K562 (cell line): Measurements from ENCODE around the gene MCRS1. TPM values are rescaled to one million over a fixed set of nuclear protein-coding genes. Genes with fewer than 3 reads are reported as not detected.

Experiments
- BCOR ChIP-seq: fragments of 450-650 bp; IDR thresholded peaks from 2 replicates; pipeline ENCODE4 v1.6.1; 2016
- PHF8 ChIP-seq: fragments of 200-600 bp; sonication (generic); IDR thresholded peaks from 2 replicates; pipeline ENCODE4 v1.6.1; 2012; ENCODE audit warnings: mixed run types, mild to moderate bottlenecking, inconsistent platforms, low read length, moderate library complexity, borderline replicate concordance
- REST ChIP-seq, 2 experiments: fragments of 450-650 bp; formaldehyde crosslinking in 1 of 2; IDR thresholded peaks; 2 replicates each; pipeline versions ENCODE4 v1.4.0 to v1.6.1; 2014 to 2020; ENCODE audit warnings: mild to moderate bottlenecking in 2 of 2, borderline replicate concordance in 1 of 2, low read depth in 1 of 2
- SMAD3 ChIP-seq: fragments of 450-650 bp; formaldehyde crosslinking; conservative IDR thresholded peaks from 2 replicates; pipeline ENCODE4 v1.4.0; 2020; ENCODE audit warnings: mild to moderate bottlenecking
- polyA plus RNA-seq, 8 experiments: library from polyadenylated mRNA; depleted of rRNA in 4 of 8; stranded (reverse) in 5 of 8; unstranded in 3 of 8; fragments of >200 nt; fragmentation: Nextera tagmentation in 2 of 8; fragmentation: Illumina TruSeq in 1 of 8; extraction: Ambion mirVana in 2 of 8; extraction: Trizol in 1 of 8; gene quantifications; 2 replicates each; pipeline versions ENCODE4 v1.2.1 to v1.2.3, GENCODE V29; 2011 to 2014; ENCODE audit warnings: inconsistent platforms in 1 of 8, missing spikeins in 1 of 8
- total RNA-seq, 7 experiments: library from RNA; depleted of rRNA in 6 of 7; stranded (reverse); fragments of >200 nt in 6 of 7; fragmentation: Illumina TruSeq in 2 of 7; extraction: Trizol in 2 of 7; gene quantifications; 2 replicates each; pipeline versions ENCODE4 v1.2.1 to v1.2.3, GENCODE V29; 2011 to 2021; ENCODE audit warnings: low replicate concordance in 1 of 7

MCRS1 gene
- total and polyA plus RNA-seq, 9 of the 15 experiments (the other 6 are each of a cell fraction or from before 2014, with no cell fraction given), result 50.0 to 100 (median 73.2) TPM

GRCh38 chr12:49553512-49554088 is 14.3 kb downstream of the MCRS1 start (continued):
- TF ChIP-seq REST (IDR thresholded peaks at IDR 0.05; ENCODE audit: borderline replicate concordance) (peak; percentile 69; the same call in 1 of the 2 replicates), REST (CRISPR knock-in tag; IDR thresholded peaks at IDR 0.05; ENCODE audit: low read depth) (no peak), PHF8 (no peak), BCOR (no peak), SMAD3 (CRISPR knock-in tag) (no peak)
